ENCODE results near the gene AP3D1. TPM values are rescaled to one million over a fixed set of nuclear protein-coding genes. Genes with fewer than 3 reads are reported as not detected.

Gene AP3D1
- total and polyA plus RNA-seq, 7 donors: 51.5 to 120 (median 81.3) TPM

- peak; percentile 15 for TF ChIP-seq CTCF (IDR thresholded peaks at IDR 0.05)
- intact Hi-C loops (cut with DNase I): loop anchor here in 1 of 2 donors (5.0 kb wide), 1 partner anchor 38 kb away; no protein-coding TSS in a partner anchor
- ATAC-seq: peak; percentile 39 to 71 (median 68)
- peak; percentile 83 to 95 for DNase-seq
- H3K4me1 ChIP-seq: peaks cover 43% of the 10 kb centered on the region
- H3K27ac ChIP-seq: peak overlapping the region; percentile 97
- H3K4me3 ChIP-seq: peak overlapping the region; percentile 41
- H3K27me3 ChIP-seq (ENCODE audit: insufficient read depth in 3 of 3, low read length in 2 of 3): no peaks in the 10 kb centered on the region
- 19 to 40% (median 23%) methylated on average over 38 of the region's 38 CpGs for WGBS, 3 donors
- H3K9me3 ChIP-seq: no peaks in the 10 kb centered on the region
- no peaks in the 10 kb centered on the region for H3K36me3 ChIP-seq (ENCODE audit: insufficient read depth in 1 of 2, low read depth in 1 of 2)
These were observed 86.4 kb downstream of the AP3D1 start for GRCh38 chr19:2064788-2065524.

GRCh38 chr19:2064395-2064787 lies 87.0 kb downstream of the AP3D1 start:
- Histone ChIP-seq H3K9me3 (no peaks in the 10 kb centered on the region), H3K27ac (peak overlapping the region; percentile 97), H3K36me3 (ENCODE audit: insufficient read depth in 1 of 2, low read depth in 1 of 2) (no peaks in the 10 kb centered on the region), H3K4me1 (peaks cover 44% of the 10 kb centered on the region), H3K27me3 (ENCODE audit: insufficient read depth in 3 of 3, low read length in 2 of 3) (no peaks in the 10 kb centered on the region), H3K4me3 (peak overlapping the region; percentile 41)
- DNase-seq (peak; percentile 66 to 88), ATAC-seq (peak; percentile 13 to 27 (median 20))
- WGBS, 3 donors: 28 to 49% (median 35%) methylated on average over 13 of the region's 13 CpGs
- intact Hi-C loops (cut with DNase I): no loop called here
- TF ChIP-seq CTCF (IDR thresholded peaks at IDR 0.05): no peak

GRCh38 chr19:2063824-2064223 lies 87.5 kb downstream of the AP3D1 start:
- ATAC-seq: no peak
- Histone ChIP-seq H3K27ac (peak overlapping the region; percentile 97), H3K27me3 (ENCODE audit: insufficient read depth in 3 of 3, low read length in 2 of 3) (no peaks in the 10 kb centered on the region), H3K4me1 (peaks cover 47% of the 10 kb centered on the region), H3K9me3 (no peaks in the 10 kb centered on the region), H3K4me3 (peak overlapping the region; percentile 41), H3K36me3 (ENCODE audit: insufficient read depth in 1 of 2, low read depth in 1 of 2) (no peaks in the 10 kb centered on the region)
- intact Hi-C loops (cut with DNase I): no loop called here
- DNase-seq: no peak
- no peak for TF ChIP-seq CTCF (IDR thresholded peaks at IDR 0.05)
- 53 to 68% (median 58%) methylated on average over 8 of the region's 8 CpGs for WGBS, 3 donors

GRCh38 chr19:2062770-2063169 lies 88.6 kb downstream of the AP3D1 start:
- no peaks in the 10 kb centered on the region for H3K9me3 ChIP-seq
- H3K27me3 ChIP-seq (ENCODE audit: insufficient read depth in 3 of 3, low read length in 2 of 3): no peaks in the 10 kb centered on the region
- H3K4me3 ChIP-seq: no peak overlapping the region
- DNase-seq (no peak), ATAC-seq (no peak)
- H3K27ac ChIP-seq: peak overlapping the region; percentile 97
- intact Hi-C loops (cut with DNase I): no loop called here
- peaks cover 55% of the 10 kb centered on the region for H3K4me1 ChIP-seq
- no peaks in the 10 kb centered on the region for H3K36me3 ChIP-seq (ENCODE audit: insufficient read depth in 1 of 2, low read depth in 1 of 2)
- no peak for TF ChIP-seq CTCF (IDR thresholded peaks at IDR 0.05)
- 87 to 91% (median 88%) methylated on average over 9 of the region's 9 CpGs for WGBS, 3 donors

- no peak for TF ChIP-seq CTCF (IDR thresholded peaks at IDR 0.05)
- H3K4me1 ChIP-seq: peaks cover 55% of the 10 kb centered on the region
- no peak for ATAC-seq
- no peaks in the 10 kb centered on the region for H3K27me3 ChIP-seq (ENCODE audit: insufficient read depth in 3 of 3, low read length in 2 of 3)
- no peak for DNase-seq
- 56 to 61% (median 60%) methylated on average over 10 of the region's 10 CpGs for WGBS, 3 donors
- no peaks in the 10 kb centered on the region for H3K9me3 ChIP-seq
- H3K36me3 ChIP-seq (ENCODE audit: insufficient read depth in 1 of 2, low read depth in 1 of 2): no peaks in the 10 kb centered on the region
- peak overlapping the region; percentile 97 for H3K27ac ChIP-seq
- peak overlapping the region; percentile 79 for H3K4me3 ChIP-seq
- intact Hi-C loops (cut with DNase I): no loop called here
These were observed 89.0 kb downstream of the AP3D1 start for GRCh38 chr19:2062389-2062729.
